Effector memory CD4-positive, alpha-beta T cell (primary cell): ENCODE results near the gene RGL1.

ENCODE experiments used
- DNase-seq, 3 donors: peaks; one replicate each; pipeline ENCODE4 v3.0.0-alpha.2; 2020
- H3K27ac ChIP-seq: 2 replicates; pipeline ENCODE4 v1.7.0; 2013; ENCODE audit warnings: mild to moderate bottlenecking, low read length, moderate library complexity; ENCODE audit not compliant: insufficient read depth, poor library complexity, severe bottlenecking
- H3K27me3 ChIP-seq: replicated peaks from 2 replicates; pipeline ENCODE4 v1.7.0; 2013; ENCODE audit warnings: mild to moderate bottlenecking, low read length; ENCODE audit not compliant: insufficient read depth, control insufficient read depth, poor library complexity, severe bottlenecking
- H3K36me3 ChIP-seq: 2 replicates; pipeline ENCODE4 v1.7.0; 2013; ENCODE audit warnings: mild to moderate bottlenecking, low read length, moderate library complexity; ENCODE audit not compliant: control insufficient read depth, insufficient read depth
- H3K4me1 ChIP-seq: 2 replicates; pipeline ENCODE4 v1.7.0; 2013; ENCODE audit warnings: low read length, mild to moderate bottlenecking; ENCODE audit not compliant: control insufficient read depth, insufficient read depth, poor library complexity, severe bottlenecking
- H3K4me3 ChIP-seq: 2 replicates; pipeline ENCODE4 v1.7.0; 2013; ENCODE audit warnings: low read length, low read depth, mild to moderate bottlenecking; ENCODE audit not compliant: insufficient read depth, poor library complexity, severe bottlenecking
- H3K9me3 ChIP-seq: 2 replicates; pipeline ENCODE4 v1.7.0; 2013; ENCODE audit warnings: mild to moderate bottlenecking, low read length, moderate library complexity; ENCODE audit not compliant: control insufficient read depth

Gene RGL1

DNA sequence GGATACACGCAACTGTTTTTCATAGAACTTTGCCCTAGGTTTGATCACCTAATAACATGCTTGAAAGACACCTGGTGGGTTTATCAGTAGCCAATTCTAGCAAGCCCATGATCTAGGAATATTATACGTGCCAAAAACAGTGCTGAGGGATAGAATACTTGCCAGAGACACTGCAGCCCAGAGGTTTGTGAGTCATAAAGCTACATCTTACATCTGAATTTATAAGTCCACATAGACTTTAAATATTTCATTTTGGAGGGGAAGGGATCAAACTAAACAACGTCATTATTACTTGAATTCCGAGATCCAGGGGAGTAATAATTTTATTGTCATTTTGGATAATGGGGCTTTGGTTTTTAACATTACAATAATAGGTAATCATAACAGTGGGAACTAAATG lies 31.7 kb downstream of the RGL1 start:
- no peak for DNase-seq
- H3K27ac ChIP-seq: no peak overlapping the region
- no peaks in the 10 kb centered on the region for H3K27me3 ChIP-seq
- no peak overlapping the region for H3K4me3 ChIP-seq
- H3K9me3 ChIP-seq: no peaks in the 10 kb centered on the region
- no peaks in the 10 kb centered on the region for H3K4me1 ChIP-seq
- no peaks in the 10 kb centered on the region for H3K36me3 ChIP-seq

DNA sequence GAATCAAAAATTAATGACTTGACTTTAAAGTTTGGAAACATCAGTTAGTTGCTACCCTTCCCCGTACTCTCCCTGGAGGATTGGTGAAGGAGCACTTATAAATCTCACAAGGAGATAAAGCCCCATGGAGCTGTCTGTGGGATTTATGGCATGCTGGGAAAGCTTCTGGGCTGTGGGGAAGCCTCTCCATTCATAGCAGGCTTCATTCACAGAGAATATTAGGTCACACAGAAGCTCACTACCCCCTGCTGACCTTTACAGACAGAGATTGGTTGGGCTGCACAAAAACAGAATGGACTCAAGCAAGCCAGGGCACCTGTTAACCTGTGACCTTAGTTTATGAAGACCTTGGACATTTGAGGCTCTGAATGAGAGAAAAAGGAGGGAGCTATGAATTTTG lies 32.1 kb downstream of the RGL1 start:
- Histone ChIP-seq H3K4me3 (no peak overlapping the region), H3K27ac (no peak overlapping the region), H3K9me3 (no peaks in the 10 kb centered on the region), H3K36me3 (no peaks in the 10 kb centered on the region), H3K27me3 (no peaks in the 10 kb centered on the region), H3K4me1 (no peaks in the 10 kb centered on the region)
- DNase-seq: no peak

DNA sequence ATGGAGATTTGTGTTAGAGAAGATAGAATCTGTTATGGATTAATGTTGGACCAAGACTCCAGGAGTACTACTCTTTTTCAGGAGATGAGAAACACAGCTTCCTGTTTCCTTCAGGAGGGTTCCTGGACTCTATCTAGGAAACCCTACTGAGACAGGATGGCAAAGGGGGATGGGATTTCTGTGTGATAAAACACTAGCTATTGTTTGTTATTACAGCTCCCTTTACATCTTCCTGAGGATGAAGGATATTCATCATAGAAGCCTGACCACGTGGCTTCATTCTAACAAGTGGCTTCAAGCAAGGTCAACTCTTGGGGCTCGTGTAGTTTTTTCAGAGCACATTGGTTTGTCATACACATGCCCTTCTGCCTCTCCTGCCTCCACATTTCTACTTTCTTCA lies 33.3 kb downstream of the RGL1 start:
- no peak for DNase-seq
- Histone ChIP-seq H3K4me1 (no peaks in the 10 kb centered on the region), H3K27me3 (no peaks in the 10 kb centered on the region), H3K36me3 (no peaks in the 10 kb centered on the region), H3K9me3 (no peaks in the 10 kb centered on the region), H3K27ac (no peak overlapping the region), H3K4me3 (no peak overlapping the region)

DNA sequence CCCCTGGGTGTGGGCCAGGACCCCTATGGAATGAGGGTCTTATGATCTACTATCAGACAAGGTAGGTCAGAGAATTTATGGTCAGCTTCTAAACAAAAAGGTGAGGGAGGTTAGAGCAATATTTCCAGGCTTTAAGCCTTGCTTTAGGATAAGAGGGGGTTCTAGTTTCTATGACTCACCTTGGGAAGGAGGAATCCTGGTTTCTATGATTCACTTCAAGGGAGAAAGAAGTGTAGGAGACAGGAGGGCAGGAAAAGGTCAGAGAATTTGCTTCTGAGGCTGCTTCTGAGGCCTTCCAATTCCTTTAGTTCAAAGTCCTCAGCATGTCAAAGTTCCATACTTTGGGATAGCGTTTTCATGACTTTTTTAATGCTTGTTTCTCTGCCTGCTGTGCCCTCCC lies 35.2 kb downstream of the RGL1 start:
- Histone ChIP-seq H3K27ac (no peak overlapping the region), H3K36me3 (no peaks in the 10 kb centered on the region), H3K4me3 (no peak overlapping the region), H3K4me1 (no peaks in the 10 kb centered on the region), H3K9me3 (no peaks in the 10 kb centered on the region), H3K27me3 (no peaks in the 10 kb centered on the region)
- no peak for DNase-seq

GRCh38 chr1:183841550-183841949 lies 36.6 kb downstream of the RGL1 start:
- H3K4me3 ChIP-seq: no peak overlapping the region
- H3K36me3 ChIP-seq: no peaks in the 10 kb centered on the region
- no peaks in the 10 kb centered on the region for H3K9me3 ChIP-seq
- no peaks in the 10 kb centered on the region for H3K4me1 ChIP-seq
- no peak for DNase-seq
- no peak overlapping the region for H3K27ac ChIP-seq
- no peaks in the 10 kb centered on the region for H3K27me3 ChIP-seq

DNA sequence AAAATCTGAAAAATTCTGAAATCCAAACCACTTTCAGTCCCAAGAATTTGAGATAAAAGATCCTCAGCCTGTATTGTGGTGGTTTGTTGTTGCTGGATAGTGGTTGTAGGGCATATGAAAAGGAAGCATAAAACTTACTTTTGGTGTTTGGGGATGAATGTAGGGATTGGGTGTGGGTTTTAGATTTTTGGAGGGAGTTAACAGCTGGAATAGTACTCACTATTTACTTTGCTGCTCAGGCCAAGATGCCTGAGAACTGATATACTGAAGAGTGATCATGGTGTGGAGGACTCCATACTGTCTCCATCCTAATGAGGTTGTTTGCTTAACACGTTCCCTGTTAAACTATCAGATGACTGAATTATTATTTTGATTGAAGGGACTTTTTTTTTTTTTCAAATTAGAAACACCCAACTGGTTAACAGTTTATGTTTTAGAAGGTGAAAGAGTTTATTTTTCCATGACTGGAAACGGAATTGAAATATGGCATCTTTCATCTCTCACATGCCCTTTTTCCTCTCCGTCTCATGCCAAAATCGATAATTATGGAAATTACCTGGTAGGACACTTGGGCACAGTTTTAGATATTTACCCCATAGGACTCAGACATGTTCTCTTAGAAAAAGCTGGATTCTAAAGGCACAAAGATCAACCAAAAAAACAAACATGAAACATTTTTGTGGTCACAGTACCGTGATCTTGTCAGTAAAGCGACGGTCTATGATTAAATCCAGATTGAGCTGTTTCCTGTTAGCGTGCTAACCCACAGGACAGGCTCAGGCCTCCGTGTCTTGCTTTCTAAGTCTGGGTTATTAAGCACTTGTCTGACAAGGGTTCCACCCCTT lies 37.3 kb downstream of the RGL1 start:
- Histone ChIP-seq H3K9me3 (no peaks in the 10 kb centered on the region), H3K4me1 (no peaks in the 10 kb centered on the region), H3K27me3 (no peaks in the 10 kb centered on the region), H3K4me3 (no peak overlapping the region), H3K36me3 (no peaks in the 10 kb centered on the region), H3K27ac (no peak overlapping the region)
- no peak for DNase-seq

DNA sequence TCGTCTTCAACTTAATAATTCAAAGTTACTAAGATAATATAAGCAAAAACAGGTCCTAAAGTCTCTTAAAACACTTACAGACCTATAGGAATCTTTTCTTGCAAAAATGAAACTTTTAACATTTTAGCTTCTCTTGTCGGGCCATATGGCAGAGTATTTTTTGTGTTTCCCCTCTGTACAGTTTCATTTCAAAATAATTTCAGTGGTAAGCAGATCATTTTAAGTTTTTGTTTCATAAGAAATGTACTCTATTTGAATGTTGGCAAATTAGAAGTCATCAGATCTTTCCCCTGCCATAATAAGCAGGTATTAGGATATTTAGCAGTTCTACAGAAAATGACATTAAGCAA lies 37.9 kb downstream of the RGL1 start:
- DNase-seq: no peak
- H3K4me3 ChIP-seq: no peak overlapping the region
- no peaks in the 10 kb centered on the region for H3K4me1 ChIP-seq
- no peaks in the 10 kb centered on the region for H3K27me3 ChIP-seq
- H3K9me3 ChIP-seq: no peaks in the 10 kb centered on the region
- no peaks in the 10 kb centered on the region for H3K36me3 ChIP-seq
- no peak overlapping the region for H3K27ac ChIP-seq

DNA sequence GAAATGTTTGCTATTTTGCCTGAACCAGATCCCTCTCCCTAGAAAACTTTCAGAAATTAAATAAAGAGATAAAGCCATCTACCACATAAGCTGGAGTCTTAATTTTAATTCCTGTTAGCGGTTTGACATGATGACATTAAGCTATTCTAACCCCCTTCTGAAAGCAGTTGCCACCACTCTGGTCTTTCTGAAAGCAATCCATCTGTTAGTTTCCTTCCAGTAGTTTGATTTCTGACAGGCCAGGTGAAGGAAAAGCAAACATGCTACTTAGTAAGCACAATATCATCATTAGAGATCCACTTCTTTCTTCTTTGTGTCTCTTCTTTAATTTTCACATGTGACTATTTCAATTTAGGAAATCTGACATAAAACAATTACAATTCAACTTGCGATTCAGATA lies 39.9 kb downstream of the RGL1 start:
- H3K36me3 ChIP-seq: no peaks in the 10 kb centered on the region
- no peaks in the 10 kb centered on the region for H3K27me3 ChIP-seq
- no peak for DNase-seq
- H3K4me1 ChIP-seq: no peaks in the 10 kb centered on the region
- no peak overlapping the region for H3K27ac ChIP-seq
- no peaks in the 10 kb centered on the region for H3K9me3 ChIP-seq
- no peak overlapping the region for H3K4me3 ChIP-seq

- H3K27me3 ChIP-seq: no peaks in the 10 kb centered on the region
- DNase-seq: no peak
- no peaks in the 10 kb centered on the region for H3K4me1 ChIP-seq
- H3K27ac ChIP-seq: no peak overlapping the region
- no peak overlapping the region for H3K4me3 ChIP-seq
- no peaks in the 10 kb centered on the region for H3K9me3 ChIP-seq
- H3K36me3 ChIP-seq: no peaks in the 10 kb centered on the region
Measured at GRCh38 chr1:183845681-183846080, 40.8 kb downstream of the RGL1 start.

DNA sequence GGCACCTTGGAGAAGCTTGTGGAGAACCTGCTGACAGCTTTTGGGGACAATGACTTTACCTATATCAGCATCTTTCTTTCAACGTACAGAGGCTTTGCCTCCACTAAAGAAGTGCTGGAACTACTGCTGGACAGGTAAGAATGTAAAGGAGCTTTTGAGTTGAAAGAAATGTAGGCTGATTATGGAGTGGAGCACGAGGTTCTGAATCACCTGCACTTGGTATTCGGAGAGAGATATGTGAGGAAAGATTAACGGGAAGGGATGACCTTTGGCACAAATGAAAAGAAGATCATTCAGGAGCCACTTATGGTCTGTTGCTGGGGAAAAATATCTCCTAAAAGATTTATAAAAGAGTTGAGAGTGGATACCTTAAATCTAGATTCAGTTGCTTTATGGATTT lies 42.7 kb downstream of the RGL1 start:
- no peak overlapping the region for H3K4me3 ChIP-seq
- no peaks in the 10 kb centered on the region for H3K36me3 ChIP-seq
- no peaks in the 10 kb centered on the region for H3K27me3 ChIP-seq
- no peak for DNase-seq
- H3K4me1 ChIP-seq: no peaks in the 10 kb centered on the region
- no peak overlapping the region for H3K27ac ChIP-seq
- no peaks in the 10 kb centered on the region for H3K9me3 ChIP-seq
